DND-41 (cell line): ENCODE results near the gene RNF167.

Experiments
- ATAC-seq: fragments of 200-7000 bp; cut with Tn5 transposase; 3 replicates; pipeline ENCODE4 v1.9.1; 2021; ENCODE audit warnings: low read depth; ENCODE audit not compliant: insufficient read depth
- DNase-seq: peaks from one replicate; pipeline ENCODE4 v3.0.0-alpha.2; 2020
- H2AFZ ChIP-seq: 2 replicates; pipeline ENCODE4 v1.6.0; 2012; ENCODE audit warnings: low read depth, low read length
- H3K27ac ChIP-seq: 2 replicates; pipeline ENCODE4 v1.5.1; 2012; ENCODE audit warnings: low read length, inconsistent platforms
- H3K27me3 ChIP-seq: fragments of 200-600 bp; sonication (generic); 2 replicates; pipeline ENCODE4 v1.6.0; 2012; ENCODE audit warnings: low read length, mild to moderate bottlenecking, inconsistent platforms; ENCODE audit not compliant: insufficient read depth, poor library complexity
- H3K36me3 ChIP-seq: 2 replicates; pipeline ENCODE4 v1.5.1; 2012; ENCODE audit warnings: low read length, inconsistent platforms; ENCODE audit not compliant: insufficient read depth
- H3K4me1 ChIP-seq: 2 replicates; pipeline ENCODE4 v1.5.1; 2012; ENCODE audit warnings: mild to moderate bottlenecking, low read length; ENCODE audit not compliant: insufficient read depth
- H3K4me2 ChIP-seq: 2 replicates; pipeline ENCODE4 v1.6.0; 2012; ENCODE audit warnings: mild to moderate bottlenecking, moderate library complexity, low read length, inconsistent platforms; ENCODE audit not compliant: insufficient read depth
- H3K4me3 ChIP-seq, 2 experiments: fragments of 200-600 bp in 1 of 2; shearing (Covaris generic) in 1 of 2; 2 replicates each; pipeline ENCODE4 v1.5.1; 2012 to 2016; ENCODE audit warnings: inconsistent platforms in 2 of 2, low read length in 2 of 2, mild to moderate bottlenecking in 2 of 2, low read depth in 1 of 2, moderate library complexity in 1 of 2
- H3K79me2 ChIP-seq: 2 replicates; pipeline ENCODE4 v1.6.0; 2012; ENCODE audit warnings: low read length, inconsistent platforms; ENCODE audit not compliant: insufficient read depth
- H3K9ac ChIP-seq: 2 replicates; pipeline ENCODE4 v1.6.0; 2012; ENCODE audit warnings: low read depth, mild to moderate bottlenecking, inconsistent platforms, low read length, moderate library complexity
- H3K9me3 ChIP-seq: 2 replicates; pipeline ENCODE4 v1.5.1; 2012; ENCODE audit warnings: low read length, moderate library complexity, mild to moderate bottlenecking, inconsistent platforms; ENCODE audit not compliant: insufficient read depth, severe bottlenecking
- H4K20me1 ChIP-seq: 2 replicates; pipeline ENCODE4 v1.6.0; 2012; ENCODE audit warnings: low read length; ENCODE audit not compliant: insufficient read depth
- CTCF ChIP-seq: IDR thresholded peaks from 2 replicates; pipeline ENCODE4 v1.5.1; 2012; ENCODE audit warnings: borderline replicate concordance, low read length, moderate library complexity, mild to moderate bottlenecking; ENCODE audit not compliant: poor library complexity, severe bottlenecking; ENCODE audit errors: extremely low read depth
- EZH2 ChIP-seq: IDR thresholded peaks from 3 replicates; pipeline ENCODE4 v1.6.1; 2012; ENCODE audit warnings: borderline replicate concordance, low read depth, mild to moderate bottlenecking, moderate library complexity, low read length, inconsistent platforms; ENCODE audit not compliant: severe bottlenecking

The RNF167 gene

GRCh38 chr17:4948931-4949320 lies 8.9 kb downstream of the RNF167 start:
- Histone ChIP-seq H3K27ac (peak overlapping the region; percentile 99), H3K79me2 (peaks cover 55% of the 10 kb centered on the region), H3K4me3 (peak overlapping the region; percentile 71 to 91), H3K36me3 (peaks cover 42% of the 10 kb centered on the region), H3K9ac (peak overlapping the region; percentile 98), H3K27me3 (no peaks in the 10 kb centered on the region), H3K9me3 (no peaks in the 10 kb centered on the region), H4K20me1 (peaks cover 37% of the 10 kb centered on the region), H3K4me2 (peak overlapping the region; percentile 93), H3K4me1 (peaks cover 55% of the 10 kb centered on the region), H2AFZ (peak overlapping the region; percentile 82)
- TF ChIP-seq CTCF (no peak), EZH2 (no peak)
- DNase-seq (peak; percentile 85), ATAC-seq (peak; percentile 48)

DNA sequence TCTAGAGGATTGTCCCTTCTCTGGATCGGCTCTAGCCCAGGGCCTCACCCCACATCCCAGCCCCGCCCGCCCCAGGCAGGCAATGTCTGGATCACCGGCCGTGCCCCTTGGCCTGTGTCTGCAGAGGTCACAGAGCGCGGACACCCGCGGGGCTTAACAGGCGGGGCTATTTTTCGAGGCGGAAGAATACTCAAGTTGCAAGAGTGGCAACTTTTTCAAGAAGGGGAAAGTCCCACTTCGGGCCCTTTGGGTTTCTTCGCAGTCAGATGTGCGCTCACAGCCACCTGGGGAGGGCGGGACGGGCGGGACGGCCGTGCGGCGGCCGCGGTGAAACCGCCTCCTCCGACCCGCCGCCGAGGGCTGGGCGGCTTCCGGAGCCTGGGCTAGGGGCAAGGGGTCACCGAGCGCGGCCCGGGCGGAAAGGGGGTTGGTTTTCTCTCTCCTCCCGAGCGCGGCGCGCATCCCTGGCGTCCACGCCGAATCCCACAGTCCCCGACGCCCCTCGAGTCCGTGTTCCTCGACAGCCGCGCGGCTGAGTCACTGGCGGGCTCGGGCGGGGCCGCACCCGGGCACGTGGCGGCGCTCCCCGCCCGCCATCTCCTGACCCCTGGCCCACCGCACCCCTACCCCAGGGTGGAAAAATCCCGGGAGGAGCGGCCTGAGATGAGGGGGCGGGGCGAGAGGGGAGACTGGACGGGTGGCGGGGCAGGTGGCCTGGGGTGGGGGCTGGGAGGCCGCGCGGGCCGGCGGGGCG lies 9.4 kb downstream of the RNF167 start:
- Histone ChIP-seq H3K4me2 (peak overlapping the region; percentile 93), H3K4me3 (peak overlapping the region; percentile 71 to 91), H2AFZ (peak overlapping the region; percentile 82), H4K20me1 (peaks cover 31% of the 10 kb centered on the region), H3K79me2 (peaks cover 49% of the 10 kb centered on the region), H3K36me3 (peaks cover 37% of the 10 kb centered on the region), H3K9me3 (no peaks in the 10 kb centered on the region), H3K4me1 (peaks cover 49% of the 10 kb centered on the region), H3K9ac (peak overlapping the region; percentile 98), H3K27ac (peak overlapping the region; percentile 99), H3K27me3 (no peaks in the 10 kb centered on the region)
- DNase-seq (peak; percentile 79), ATAC-seq (peak; percentile 33)
- TF ChIP-seq CTCF, result no peak
- no peak for TF ChIP-seq EZH2

- Histone ChIP-seq H3K9me3 (no peaks in the 10 kb centered on the region), H3K27me3 (no peaks in the 10 kb centered on the region), H3K4me3 (peak overlapping the region; percentile 30 to 91; a peak in 3 of 4 replicates), H3K27ac (peak overlapping the region; percentile 99), H3K36me3 (peaks cover 29% of the 10 kb centered on the region), H2AFZ (peak overlapping the region; percentile 90), H3K9ac (peak overlapping the region; percentile 98), H3K79me2 (peaks cover 42% of the 10 kb centered on the region), H3K4me2 (peak overlapping the region; percentile 93), H3K4me1 (peaks cover 42% of the 10 kb centered on the region), H4K20me1 (peaks cover 24% of the 10 kb centered on the region)
- ATAC-seq (peak; percentile 11), DNase-seq (peak; percentile 40)
- TF ChIP-seq CTCF (no peak), EZH2 (no peak)
Measured at GRCh38 chr17:4950075-4950745, 10.1 kb downstream of the RNF167 start.
